Renal pelvis (tissue), 4 donors: ENCODE measurements around the gene CBFA2T3. TPM values are rescaled to one million over a fixed set of nuclear protein-coding genes. Genes with fewer than 3 reads are reported as not detected.

Experiments used
- DNase-seq: peaks from one replicate; pipeline ENCODE4 v3.0.0-alpha.2; 2013
- polyA plus RNA-seq, 3 donors: library from polyadenylated mRNA; unstranded; fragments of 120-200 nt; gene quantifications; one replicate each; pipeline ENCODE4 v1.2.1, GENCODE V29; 2013; ENCODE audit not compliant: insufficient read length in 3 of 3

Gene CBFA2T3
- polyA plus RNA-seq, 3 donors = 3.1 to 3.6 (median 3.5) TPM

DNA sequence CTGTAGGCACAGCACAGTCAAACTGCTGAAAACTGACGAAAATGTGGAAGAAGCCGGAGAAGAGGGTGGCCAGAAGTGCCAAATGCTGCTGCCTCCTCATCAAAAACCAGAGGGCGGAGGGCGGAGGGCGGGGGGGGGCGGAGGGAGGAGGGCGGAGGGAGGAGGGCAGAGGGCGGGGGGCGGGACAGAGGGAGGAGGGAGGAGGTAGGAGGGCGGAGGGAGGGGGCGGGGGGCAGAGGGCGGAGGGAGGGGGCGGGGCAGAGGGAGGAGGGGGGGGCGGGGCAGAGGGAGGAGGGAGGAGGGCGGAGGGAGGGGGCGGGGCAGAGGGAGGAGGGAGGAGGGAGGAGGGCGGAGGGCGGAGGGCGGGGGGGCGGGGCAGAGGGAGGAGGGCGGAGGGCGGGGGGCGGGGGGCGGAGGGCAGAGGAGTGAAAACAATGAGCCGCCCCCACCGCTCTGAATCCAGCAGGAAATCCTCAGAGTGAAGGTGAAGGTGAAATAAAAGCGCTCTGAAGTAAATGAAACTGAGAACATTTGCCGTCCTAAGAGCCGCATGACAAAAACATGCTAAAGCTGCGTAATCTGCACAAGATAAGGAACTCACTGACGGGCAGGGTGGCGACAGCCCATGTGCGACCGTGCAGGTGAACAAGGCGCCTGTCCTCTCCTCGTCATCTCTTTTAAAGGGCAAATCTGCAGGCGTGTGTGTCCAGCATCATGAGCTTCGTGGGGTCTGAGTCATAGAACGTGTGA lies 22.6 kb upstream of the CBFA2T3 start:
- DNase-seq = no peak

DNA sequence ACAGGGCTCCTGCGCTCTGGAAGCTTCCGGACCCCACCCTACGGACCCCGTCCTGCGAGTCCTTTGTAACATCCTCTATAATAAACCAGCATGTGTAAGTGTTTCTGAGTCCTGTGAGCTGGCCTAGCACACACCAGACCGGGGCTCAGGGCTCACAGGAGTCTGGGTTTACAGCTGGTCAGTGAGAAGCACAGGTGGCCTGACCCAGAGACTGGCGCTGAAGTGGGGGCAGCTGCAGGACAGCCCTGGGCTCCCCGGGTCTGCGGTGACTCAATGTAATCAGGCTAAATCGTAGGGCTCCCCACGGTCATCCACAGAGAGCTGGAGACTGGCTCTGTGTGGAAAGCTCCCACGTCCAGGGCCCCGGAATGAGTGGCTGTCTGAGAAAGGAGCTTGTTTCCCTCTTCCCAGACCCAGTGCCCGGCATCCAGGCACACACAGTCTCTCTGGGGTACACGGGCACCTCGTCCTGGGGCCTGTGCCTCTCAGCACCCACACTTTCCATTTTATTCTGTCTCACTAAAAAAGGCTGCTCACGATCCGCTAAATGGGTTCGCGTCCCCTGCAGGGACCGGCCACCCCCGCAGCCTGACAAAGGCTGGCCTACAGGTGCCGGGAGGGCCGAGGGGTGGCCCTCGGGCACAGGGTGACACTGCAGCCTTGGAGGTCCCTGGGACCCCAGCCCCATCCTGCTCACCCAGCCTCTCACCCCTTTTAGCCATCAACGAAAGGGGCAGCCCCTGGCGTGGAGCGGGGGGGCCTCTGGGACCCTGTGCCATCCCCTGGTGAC lies 18.9 kb upstream of the CBFA2T3 start:
- DNase-seq = no peak

DNA sequence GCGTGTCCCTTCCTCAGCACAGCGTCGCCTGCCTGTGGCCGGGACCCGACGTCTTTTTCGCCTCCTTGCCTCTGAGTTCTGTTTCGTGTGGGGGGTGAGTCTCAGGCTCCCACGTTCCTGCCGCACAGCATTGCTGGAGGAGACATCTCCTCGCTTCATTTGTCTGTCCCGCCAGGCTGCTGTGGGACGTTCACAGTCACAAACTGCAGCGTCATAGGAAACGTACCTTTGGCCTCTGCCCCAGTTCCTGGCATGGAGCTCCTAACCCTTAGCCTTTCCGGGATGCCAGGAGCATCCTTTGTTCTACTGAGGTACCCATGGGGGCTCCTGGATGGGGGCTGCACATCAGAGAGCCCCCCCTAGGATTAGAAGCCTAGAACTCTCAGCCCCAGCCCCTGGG lies 18.2 kb upstream of the CBFA2T3 start:
- DNase-seq = no peak

DNA sequence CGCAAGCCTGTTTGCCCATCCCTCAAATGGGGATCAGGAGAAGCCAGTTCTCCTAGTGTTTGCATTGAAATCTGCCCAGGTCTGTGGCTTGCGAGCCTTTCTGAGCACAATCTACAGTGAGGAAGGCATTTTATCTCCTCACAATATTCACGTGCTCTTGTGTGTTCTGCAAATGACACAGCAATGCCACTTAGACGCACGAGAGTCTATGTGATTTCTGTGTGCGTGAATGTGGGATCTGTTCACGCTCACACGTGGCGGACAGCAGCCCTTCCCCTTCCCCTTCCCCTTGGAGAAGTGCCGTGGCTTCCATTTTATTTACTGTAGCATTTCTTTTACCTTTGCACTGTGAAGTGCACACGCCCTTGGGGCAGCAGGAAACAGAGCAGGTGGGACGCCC lies 17.7 kb upstream of the CBFA2T3 start:
- no peak for DNase-seq

DNA sequence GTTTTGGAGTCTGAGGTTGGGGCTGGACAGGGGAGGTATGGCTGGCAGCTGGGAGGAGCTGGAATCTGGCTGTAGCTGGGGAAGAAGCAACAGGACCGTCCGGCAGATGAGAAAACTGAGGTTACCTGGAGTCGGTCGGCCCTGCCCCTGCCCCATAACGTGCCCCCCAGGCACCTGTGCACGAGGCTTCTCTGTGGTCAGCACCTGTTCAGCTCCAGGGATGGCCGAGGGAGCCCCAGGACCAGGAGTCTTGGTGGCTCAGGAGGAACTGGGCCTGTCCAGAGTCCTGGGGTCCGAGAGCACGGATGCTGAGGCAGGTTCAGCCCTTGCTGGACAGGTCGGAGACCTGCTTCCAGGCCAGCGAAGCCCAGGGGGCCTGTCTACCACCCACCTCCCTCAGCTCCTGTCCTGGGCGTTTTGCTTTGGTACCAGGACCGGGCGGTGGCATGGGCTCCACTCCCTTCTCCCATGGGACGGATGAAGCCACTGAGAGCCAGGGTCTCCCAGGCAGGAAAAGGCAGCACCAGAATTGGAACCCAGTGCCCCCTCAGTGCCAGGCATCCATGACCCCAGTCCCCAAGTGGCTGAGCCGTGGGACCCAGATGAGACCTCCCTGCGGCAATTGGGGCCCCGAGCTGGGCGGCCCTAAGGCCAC lies 17.1 kb upstream of the CBFA2T3 start:
- no peak for DNase-seq

DNA sequence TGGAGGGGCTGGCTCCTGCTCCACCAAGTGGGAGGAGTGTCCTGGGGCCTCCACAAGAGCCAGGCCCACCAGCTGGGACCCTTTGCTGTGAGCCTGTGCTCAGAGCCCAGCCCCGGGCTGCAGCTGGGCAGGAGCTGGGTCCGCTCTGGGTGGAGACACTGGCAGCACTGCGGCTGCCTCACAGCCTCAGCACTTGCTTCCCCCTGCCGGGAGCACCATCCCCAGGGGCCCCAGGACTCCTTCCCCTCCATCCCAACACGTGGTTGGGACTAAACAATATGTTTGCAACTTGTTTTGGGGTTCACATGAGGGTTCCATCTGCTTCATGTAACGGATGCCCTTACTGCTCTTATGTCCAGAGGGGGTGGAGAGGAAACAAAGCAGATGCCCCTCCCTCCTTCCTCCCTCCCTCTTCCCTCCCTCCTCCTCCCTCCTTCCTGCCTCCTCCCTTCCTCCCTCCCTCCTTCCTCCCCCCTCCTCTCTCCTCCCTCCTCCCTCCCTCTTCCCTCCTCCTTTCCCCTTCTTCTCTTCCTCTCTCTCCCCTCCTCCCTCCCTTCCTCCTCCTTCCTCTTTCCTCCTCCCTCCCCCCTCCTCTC lies 16.3 kb upstream of the CBFA2T3 start:
- peak; percentile 36 for DNase-seq

DNA sequence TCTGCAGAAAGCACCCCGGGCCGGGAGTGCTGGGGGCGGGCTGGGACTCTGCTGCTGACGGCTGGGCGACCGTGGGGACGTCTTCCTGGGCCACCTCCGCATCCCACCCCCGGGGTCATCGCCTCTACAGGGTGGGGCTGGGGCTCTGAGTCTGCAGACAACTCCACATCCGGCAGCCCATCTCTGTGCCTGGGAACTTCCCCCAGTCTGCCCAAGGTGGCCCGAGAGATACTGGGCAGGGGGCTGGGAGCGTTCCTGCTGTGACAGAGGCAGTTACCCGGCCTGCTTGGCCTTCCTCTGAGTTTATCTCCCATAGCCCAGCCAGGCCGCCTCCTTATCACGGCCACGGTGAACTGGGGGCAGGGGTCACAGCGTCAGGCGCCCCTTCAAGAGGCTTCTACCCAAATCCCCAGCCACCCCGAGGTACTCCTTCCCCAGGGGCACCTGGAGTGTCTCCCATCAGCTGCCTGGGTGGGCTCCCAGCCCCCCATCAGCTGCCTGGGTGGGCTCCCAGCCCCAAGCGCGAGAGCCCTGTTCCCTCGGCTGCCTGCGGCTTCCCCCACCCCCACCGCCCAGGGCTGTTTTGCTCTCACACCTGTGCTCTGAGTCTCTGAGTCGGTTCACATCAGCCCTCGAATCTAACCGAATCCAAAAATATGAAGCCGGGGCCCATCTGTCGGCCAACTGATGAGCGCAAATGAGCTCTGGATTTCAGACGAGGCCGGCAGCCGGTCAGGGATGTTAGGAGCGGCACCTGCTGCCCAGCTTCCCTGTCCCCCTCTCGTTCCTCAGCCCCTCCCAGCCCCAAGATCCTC lies 15.6 kb upstream of the CBFA2T3 start:
- DNase-seq = no peak

DNA sequence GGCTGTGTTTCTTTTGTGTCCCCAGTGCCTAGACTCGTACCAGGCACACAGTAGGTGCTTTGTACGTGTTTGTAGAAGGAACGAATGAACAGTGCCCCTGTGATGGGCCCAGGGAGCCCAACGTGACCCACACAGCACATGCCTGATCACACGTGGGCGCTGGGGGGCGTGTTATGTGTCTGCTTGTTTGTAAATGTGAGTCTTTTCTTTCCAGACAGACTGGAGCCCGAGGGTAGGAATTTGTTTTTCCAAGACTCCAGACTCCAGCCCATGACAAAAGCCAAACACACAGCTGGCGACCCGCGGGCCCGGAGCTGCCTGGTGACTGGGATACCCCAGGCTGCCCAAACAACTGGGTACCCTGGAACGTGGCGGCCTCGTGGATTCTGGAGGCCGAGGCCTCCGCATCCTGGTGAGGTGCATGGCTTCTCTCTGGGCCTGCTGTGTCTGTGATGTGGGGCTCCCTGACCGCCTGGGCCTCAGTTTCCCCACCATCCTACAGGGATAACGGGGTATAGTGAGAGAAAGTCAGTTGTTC lies 14.9 kb upstream of the CBFA2T3 start:
- DNase-seq = no peak

DNA sequence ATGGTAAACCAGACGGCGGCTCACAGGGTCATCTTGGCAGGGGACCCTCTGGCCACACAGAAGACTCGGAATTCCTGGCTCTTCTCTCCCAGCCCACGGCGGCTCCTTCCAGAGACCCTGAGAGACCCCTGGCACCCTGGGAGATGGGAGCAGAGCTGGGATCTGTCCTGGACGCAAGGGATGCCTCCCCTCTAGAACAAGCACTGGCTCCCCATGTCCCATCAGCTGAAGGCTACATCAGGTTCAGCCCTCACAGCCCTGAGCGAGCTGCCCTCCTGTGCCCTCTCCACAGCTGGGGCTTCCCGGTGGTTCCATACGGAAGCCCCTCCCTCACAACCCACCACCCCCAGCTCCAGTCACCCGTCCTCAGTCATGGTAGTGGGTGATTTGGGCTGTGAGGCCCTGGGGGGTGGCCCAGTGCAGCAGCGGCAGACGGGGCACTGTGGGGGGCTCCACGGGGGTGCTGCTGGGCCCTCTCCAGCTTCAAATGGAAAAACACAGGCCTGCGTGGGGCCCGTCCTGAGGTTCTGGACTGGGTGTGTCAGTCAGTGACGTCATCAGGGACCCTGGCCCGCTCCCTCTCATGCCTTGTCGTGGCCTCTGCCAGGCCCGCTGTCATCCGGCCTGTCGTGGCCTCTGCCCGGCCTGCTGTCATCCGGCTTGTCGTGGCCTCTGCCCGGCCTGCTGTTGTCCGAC lies 13.0 kb upstream of the CBFA2T3 start:
- no peak for DNase-seq

DNA sequence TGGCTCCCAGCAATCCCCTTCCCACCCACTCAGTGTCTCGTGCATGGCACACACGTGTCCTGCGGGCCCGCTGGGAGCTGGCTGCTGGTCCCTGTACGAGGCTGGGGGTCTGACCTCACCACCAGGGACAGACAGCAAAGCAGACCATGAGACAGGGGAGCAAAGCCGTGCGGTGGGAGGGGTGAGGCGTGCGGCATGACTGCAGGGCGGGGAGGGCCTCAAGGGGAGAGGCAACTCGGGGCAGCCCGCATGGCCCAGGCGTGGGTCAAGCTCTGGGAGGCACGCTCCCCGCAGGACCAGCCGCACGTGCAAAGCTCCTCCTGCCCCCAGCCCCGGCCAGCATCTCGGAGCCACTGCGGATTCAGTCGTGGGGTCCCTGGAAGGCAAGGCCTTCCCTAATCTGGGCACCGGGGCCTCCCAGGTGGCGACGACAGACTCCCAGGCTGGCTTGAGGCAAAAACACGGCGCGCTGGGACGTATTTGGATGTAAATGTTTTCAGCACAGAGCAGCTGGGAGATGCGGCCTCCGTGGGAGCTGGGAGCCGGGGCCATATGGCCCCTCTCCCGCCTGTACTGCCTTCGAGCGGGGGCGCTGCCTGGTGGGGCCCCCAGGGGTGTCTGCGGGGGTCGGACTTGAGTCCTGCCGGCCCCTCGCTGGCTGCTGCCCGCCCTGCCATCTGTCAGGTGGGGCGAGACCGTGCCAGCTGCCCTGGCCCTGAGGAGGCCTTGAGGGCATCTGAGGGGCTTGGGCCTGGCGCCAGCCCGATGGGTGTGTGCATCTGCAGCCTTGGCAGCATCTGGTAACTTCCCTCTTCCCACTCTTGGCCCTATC lies 12.2 kb upstream of the CBFA2T3 start:
- DNase-seq = no peak

DNA sequence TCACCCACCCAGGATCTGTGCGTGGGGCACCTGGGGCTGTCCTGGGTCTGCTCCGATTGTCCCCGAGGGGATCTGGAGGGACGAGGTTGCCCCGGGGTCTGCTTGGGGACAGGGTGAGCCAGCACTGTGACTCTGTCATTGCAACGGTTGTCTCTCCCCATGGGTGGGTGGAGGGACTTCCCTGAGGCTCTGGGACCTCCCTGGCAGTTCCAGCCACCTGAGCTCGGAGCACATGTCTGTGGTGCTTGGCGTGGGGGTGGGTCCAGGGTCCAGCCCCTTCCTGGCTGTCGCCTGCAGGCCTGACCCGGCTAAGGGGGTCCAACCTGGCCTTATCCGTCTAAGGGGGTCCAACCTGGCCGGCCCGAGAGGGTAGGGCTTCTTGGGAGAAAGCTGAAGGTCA lies 8.5 kb upstream of the CBFA2T3 start:
- DNase-seq = no peak

DNA sequence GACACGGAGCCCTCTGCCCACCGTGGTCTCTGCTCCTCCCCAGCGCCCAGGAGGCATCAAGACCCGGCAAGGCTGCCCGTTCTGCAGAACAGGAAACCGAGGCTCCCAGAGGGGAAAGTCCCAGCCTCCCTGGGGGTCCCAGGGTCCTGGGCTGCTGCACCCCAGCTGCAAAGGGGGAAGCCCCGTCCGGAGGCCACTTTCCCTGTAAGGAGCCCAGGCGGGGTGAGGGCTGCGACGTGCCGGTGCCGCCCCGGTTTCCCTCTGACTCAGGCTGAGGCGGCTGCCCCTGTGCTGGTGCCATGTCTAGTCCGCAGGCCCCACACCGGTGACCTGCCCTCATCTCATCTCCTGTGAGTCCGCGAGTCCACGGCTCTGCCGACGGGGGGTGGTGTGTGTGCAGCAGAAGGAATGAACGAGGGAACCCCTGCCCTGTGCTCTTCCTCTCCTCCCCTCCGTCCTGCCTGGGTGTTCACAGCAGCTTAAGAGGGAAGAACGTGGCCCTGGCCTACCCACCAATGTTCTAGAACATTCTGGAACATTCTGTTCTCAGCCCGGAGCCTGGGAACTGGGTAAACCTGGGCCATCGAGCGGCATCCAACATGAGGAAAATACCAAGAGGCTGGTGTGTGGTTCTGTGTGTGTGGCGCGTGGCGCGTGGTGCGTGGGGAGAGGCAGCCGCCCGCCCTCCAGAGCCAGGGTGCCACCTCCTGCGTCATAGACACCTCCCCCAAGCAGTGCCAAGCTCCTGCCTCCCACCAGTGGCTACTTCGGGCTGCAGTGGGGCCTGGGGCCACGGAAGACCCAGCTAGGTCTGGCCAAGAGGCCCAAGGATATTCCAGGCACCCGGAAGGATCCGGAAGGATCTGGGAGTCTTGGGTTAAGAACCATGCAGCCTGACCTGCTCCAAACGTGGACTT lies 7.0 kb upstream of the CBFA2T3 start:
- DNase-seq = no peak

DNA sequence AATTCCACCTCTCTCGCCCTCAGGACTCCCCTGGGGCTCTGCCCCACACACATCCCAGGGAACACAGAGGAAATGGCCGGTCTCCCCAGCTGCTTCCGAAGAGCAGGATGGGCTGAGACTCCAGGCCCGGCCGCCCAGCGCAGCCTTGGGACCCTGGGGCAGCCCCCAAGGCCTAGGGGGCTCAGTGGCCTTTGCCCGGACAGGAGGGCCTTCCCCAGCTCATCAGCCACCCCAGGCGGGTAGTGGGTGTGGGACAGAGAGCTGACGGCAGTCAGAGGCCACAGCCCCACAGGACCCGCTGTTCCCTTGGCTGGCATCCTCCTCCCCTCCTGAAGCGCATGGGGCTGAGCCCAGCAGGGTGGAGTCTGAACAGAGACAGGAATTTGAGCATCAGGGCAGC lies 6.2 kb upstream of the CBFA2T3 start:
- DNase-seq = no peak

DNA sequence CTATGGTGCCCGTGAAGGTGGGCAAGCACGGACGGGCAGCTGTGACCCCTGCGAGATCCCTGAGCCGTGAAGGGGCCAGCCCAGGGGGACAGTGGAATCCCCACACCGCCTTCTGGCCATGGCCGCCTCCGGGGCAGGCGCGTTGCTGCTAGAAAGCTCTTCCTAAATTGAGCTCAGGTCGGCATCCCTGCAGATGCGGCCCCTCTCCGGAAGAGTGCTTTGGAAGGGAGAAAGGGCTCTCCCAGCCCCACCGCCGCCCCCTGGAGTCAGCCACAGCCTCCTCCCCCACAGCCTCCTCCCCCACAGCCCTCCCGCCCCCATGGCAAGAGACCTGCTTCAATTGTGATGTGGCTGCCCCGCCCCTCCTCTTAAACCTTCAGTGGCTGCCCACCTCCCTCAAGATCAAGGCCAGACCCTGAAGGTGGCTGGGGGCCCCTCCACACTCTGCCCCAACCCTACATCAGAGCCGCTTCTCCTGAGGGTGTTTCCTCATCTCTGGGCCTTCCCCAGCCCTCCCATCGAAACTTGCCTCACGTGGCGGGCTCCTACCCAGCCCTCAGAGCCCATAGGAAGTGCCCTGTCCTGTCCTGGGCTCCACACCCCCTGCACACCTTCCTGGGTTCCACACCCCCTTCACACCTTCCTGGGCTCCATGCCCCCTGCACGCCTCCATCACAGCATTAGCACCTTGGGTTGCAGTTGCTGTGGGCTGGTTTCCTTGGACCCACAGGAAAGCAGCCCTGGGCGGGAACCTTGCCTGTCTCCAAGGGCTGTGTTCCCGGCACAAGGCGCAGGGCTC lies 5.5 kb upstream of the CBFA2T3 start:
- DNase-seq = no peak

DNA sequence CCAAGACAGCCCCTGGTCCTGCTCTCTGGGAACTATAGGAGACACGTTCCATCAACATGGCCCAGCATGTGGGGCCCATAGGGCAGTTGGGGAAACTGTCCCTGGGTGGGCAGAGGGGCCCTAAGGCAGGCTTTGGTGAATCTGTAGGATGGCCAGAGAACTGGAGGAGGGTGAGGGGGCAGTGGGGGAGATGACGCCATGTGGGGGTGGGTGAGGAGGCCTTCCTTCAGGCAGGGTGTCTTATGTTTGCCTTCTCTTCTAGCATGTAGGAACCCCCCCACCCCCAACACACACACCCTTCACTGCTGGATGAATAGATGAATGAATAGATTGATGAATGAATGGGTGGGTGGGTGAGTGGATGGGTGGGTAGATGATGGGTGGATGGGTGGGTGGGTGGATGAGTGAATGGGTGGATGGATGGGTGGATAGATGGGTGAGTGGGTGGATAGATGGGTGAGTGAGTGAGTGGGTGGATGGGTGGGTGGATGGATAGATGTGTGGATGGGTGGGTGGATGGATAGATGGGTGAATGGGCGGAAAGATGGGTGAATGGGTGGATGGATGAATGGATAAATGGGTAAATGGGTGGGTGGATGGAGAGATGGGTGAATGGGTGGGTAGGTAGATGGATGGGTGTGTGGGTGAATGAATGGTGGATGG lies 2.5 kb upstream of the CBFA2T3 start:
- no peak for DNase-seq

DNA sequence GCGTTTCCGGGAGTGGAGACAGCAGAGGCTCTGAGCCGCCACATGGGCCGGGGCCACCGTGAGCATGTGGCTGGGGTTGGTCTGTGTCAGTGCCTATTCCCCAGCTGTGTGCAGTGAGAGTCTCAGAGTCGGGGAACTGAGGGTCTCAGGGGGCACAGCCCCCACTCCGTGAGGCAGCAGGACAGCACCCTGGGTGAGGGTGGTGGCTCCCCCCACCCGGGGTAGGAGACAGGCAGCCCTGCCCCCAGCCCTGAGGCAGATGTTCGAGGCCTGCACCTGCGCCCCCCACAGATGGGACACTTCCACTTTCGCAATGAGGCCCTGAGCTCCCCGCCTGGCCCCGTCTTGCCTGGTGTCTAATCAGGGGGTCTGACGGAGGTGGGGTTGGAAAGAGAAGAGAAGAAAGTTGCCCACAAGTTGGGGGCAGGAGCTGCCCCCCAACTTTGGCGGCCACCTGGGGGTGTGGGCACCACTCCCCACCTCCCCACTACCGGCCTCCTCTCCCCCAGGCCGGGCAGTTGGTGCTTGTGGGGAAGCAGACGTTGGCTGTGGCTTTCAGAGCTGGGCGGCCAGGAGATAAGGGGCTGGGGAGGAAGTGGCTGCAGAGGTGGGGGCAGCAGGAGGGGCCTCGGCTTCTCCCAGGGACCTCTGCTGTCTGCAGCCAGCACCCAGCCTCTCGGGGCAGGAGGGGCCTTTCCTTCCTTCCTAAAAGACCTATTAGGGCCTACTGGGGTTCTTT lies 1.8 kb upstream of the CBFA2T3 start:
- no peak for DNase-seq
